WTC11 (cell line): Measurements from ENCODE around the gene ADD1.

Experiments
- CREB1 ChIP-seq: sonication (generic); formaldehyde crosslinking; IDR thresholded peaks from 2 replicates; pipeline ENCODE4 v1.8.0; 2023; ENCODE audit warnings: mild to moderate bottlenecking, missing genetic modification reagents
- CTCF ChIP-seq: fragments of 200-600 bp; IDR thresholded peaks from 2 replicates; pipeline ENCODE4 v1.8.0; 2022; ENCODE audit warnings: antibody characterized with exemption
- E2F1 ChIP-seq: sonication (generic); formaldehyde crosslinking; IDR thresholded peaks from 2 replicates; pipeline ENCODE4 v1.8.0; 2022; ENCODE audit warnings: mild to moderate bottlenecking, missing genetic modification reagents
- FOXK1 ChIP-seq: sonication (generic); formaldehyde crosslinking; IDR thresholded peaks from 2 replicates; pipeline ENCODE4 v1.8.0; 2022; ENCODE audit warnings: mild to moderate bottlenecking, moderate library complexity, missing genetic modification reagents
- USF1 ChIP-seq: sonication (generic); formaldehyde crosslinking; IDR thresholded peaks from 2 replicates; pipeline ENCODE4 v1.8.0; 2022; ENCODE audit warnings: mild to moderate bottlenecking, missing genetic modification reagents
- USF2 ChIP-seq: sonication (generic); formaldehyde crosslinking; IDR thresholded peaks from 2 replicates; pipeline ENCODE4 v1.8.1; 2023; ENCODE audit warnings: mild to moderate bottlenecking, missing genetic modification reagents, moderate library complexity
- ZNF138 ChIP-seq: sonication (generic); formaldehyde crosslinking; conservative IDR thresholded peaks from 2 replicates; pipeline ENCODE4 v1.8.1; 2022; ENCODE audit warnings: mild to moderate bottlenecking, moderate library complexity, missing genetic modification reagents
- ZNF423 ChIP-seq: fragments of 250-450 bp; sonication (Bioruptor Pico); IDR thresholded peaks from 2 replicates; pipeline ENCODE4 v2.1.2; 2022; ENCODE audit warnings: mild to moderate bottlenecking, moderate library complexity
- ZNF512 ChIP-seq: sonication (generic); formaldehyde crosslinking; IDR thresholded peaks from 2 replicates; pipeline ENCODE4 v1.8.1; 2022; ENCODE audit warnings: missing genetic modification reagents, borderline replicate concordance
- TF ChIP-seq, protein P1 (sequence below): fragments of 250-450 bp; sonication (Bioruptor Pico); IDR thresholded peaks from 2 replicates; pipeline ENCODE4 v1.9.0; 2021; ENCODE audit warnings: mild to moderate bottlenecking

- TF ChIP-seq, protein P1, sequence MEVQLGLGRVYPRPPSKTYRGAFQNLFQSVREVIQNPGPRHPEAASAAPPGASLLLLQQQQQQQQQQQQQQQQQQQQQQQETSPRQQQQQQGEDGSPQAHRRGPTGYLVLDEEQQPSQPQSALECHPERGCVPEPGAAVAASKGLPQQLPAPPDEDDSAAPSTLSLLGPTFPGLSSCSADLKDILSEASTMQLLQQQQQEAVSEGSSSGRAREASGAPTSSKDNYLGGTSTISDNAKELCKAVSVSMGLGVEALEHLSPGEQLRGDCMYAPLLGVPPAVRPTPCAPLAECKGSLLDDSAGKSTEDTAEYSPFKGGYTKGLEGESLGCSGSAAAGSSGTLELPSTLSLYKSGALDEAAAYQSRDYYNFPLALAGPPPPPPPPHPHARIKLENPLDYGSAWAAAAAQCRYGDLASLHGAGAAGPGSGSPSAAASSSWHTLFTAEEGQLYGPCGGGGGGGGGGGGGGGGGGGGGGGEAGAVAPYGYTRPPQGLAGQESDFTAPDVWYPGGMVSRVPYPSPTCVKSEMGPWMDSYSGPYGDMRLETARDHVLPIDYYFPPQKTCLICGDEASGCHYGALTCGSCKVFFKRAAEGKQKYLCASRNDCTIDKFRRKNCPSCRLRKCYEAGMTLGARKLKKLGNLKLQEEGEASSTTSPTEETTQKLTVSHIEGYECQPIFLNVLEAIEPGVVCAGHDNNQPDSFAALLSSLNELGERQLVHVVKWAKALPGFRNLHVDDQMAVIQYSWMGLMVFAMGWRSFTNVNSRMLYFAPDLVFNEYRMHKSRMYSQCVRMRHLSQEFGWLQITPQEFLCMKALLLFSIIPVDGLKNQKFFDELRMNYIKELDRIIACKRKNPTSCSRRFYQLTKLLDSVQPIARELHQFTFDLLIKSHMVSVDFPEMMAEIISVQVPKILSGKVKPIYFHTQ (CRISPR knock-in tag), result no peak
- TF ChIP-seq CREB1 (CRISPR knock-in tag), result no peak
- TF ChIP-seq CTCF, result no peak
- TF ChIP-seq E2F1, result no peak
- no peak for TF ChIP-seq USF2
- no peak for TF ChIP-seq ZNF512
- TF ChIP-seq USF1 (CRISPR knock-in tag), result no peak
- no peak for TF ChIP-seq ZNF423 (CRISPR knock-in tag)
- no peak for TF ChIP-seq FOXK1
- no peak for TF ChIP-seq ZNF138 (CRISPR knock-in tag)
Measured at GRCh38 chr4:2836391-2836859, 7.2 kb upstream of the ADD1 start.
